B cell (primary cell): Measurements from ENCODE around the gene TMEM203.

Experiments used
- EZH2 ChIP-seq: IDR thresholded peaks from 2 replicates; pipeline ENCODE4 v1.6.1; 2012; ENCODE audit warnings: borderline replicate concordance, low read depth, mild to moderate bottlenecking, moderate library complexity, low read length; ENCODE audit not compliant: insufficient read depth, poor library complexity, severe bottlenecking
- TF ChIP-seq, protein P1 (sequence below): fragments of 200-600 bp; IDR thresholded peaks from one replicate; pipeline ENCODE4 v1.8.0; 2022; ENCODE audit warnings: antibody characterized with exemption, mild to moderate bottlenecking

DNA sequence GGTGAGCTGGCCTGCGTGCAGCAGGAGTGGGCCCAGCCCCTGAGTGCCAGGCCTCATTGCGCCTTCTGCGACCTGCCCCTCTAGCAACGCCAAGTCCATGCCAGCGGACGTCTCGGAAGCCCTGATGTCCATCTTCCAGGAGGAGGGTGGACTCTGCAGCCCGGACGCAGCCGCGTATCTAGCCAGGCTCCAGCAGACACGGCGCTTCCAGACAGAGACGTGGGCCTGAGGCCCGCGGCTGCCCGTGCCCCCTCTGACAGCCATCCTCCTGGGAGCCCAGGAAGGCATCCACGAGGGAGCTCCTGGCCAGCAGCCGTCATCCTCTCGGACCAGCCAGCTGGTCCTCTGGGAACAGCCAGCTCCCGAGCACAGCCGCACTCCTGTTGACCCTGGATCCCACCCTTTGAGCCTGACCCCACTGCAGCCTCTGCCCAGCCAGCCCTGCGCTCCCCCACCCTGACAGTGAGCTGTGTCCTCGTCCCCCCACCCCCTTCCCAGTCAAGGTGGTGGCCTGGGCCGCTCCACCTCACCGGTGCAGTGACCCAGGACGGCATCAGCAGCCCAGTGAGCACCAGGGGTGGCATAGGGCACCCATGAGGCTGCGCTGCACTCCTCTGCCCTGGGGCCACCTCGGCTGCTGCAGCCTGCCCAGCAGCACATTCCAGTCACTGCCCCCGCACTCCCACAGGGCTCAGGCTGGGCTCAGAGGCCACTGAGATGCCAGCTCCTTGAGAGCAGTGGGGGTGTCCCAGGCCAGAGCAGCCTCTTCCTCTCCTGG is 10.9 kb upstream of the TMEM203 start:
- TF ChIP-seq, protein P1, sequence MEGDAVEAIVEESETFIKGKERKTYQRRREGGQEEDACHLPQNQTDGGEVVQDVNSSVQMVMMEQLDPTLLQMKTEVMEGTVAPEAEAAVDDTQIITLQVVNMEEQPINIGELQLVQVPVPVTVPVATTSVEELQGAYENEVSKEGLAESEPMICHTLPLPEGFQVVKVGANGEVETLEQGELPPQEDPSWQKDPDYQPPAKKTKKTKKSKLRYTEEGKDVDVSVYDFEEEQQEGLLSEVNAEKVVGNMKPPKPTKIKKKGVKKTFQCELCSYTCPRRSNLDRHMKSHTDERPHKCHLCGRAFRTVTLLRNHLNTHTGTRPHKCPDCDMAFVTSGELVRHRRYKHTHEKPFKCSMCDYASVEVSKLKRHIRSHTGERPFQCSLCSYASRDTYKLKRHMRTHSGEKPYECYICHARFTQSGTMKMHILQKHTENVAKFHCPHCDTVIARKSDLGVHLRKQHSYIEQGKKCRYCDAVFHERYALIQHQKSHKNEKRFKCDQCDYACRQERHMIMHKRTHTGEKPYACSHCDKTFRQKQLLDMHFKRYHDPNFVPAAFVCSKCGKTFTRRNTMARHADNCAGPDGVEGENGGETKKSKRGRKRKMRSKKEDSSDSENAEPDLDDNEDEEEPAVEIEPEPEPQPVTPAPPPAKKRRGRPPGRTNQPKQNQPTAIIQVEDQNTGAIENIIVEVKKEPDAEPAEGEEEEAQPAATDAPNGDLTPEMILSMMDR, result no peak
- no peak for TF ChIP-seq EZH2
